Neural progenitor cell (in vitro differentiated cells): ENCODE measurements around the gene ELF1.

ENCODE experiments used
- EZH2 ChIP-seq: fragments of 200-600 bp; sonication (generic); IDR thresholded peaks from 2 replicates; pipeline ENCODE4 v1.6.1; 2017; ENCODE audit warnings: antibody characterized with exemption, mild to moderate bottlenecking, moderate library complexity
- EZH2phosphoT487 ChIP-seq: fragments of 200-600 bp; sonication (generic); IDR thresholded peaks from 2 replicates; pipeline ENCODE4 v1.6.1; 2017; ENCODE audit warnings: antibody characterized with exemption
- TF ChIP-seq, protein P1 (sequence below): fragments of 200-600 bp; sonication (generic); IDR thresholded peaks from 2 replicates; pipeline ENCODE4 v1.5.1; 2017; ENCODE audit warnings: antibody characterized with exemption, mild to moderate bottlenecking

DNA sequence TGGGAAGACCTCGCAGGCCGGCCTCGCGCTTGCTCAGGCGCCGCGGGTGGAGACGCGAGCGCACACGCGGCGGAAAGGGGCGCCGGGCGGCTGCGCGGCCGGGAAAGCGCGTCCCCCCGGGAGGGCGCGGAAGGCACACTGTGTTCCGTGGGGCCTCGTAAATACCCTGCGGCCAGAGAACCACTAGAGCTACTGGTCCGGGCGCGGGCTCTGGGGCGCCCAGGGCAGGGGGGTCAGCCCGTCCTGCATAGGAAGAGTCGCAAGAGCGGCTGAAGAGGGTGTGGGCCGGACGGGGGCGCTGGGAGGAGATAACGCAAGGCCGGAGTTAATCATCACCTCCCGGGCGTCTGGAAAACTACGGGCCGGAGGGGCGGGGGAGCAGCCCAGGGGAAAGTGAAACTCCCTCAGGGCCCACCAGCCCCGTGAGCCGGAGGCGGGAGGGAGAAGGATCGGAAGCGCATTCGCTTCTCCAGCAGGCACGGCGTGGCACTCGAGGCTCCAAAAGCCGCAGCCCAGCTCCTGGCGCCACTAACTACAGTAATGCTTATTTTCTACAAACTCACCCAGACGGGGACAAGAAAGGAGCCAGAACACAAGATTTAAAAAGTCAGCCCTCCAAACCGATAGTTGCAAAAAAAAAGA is 41.1 kb upstream of the ELF1 start:
- TF ChIP-seq, protein P1, sequence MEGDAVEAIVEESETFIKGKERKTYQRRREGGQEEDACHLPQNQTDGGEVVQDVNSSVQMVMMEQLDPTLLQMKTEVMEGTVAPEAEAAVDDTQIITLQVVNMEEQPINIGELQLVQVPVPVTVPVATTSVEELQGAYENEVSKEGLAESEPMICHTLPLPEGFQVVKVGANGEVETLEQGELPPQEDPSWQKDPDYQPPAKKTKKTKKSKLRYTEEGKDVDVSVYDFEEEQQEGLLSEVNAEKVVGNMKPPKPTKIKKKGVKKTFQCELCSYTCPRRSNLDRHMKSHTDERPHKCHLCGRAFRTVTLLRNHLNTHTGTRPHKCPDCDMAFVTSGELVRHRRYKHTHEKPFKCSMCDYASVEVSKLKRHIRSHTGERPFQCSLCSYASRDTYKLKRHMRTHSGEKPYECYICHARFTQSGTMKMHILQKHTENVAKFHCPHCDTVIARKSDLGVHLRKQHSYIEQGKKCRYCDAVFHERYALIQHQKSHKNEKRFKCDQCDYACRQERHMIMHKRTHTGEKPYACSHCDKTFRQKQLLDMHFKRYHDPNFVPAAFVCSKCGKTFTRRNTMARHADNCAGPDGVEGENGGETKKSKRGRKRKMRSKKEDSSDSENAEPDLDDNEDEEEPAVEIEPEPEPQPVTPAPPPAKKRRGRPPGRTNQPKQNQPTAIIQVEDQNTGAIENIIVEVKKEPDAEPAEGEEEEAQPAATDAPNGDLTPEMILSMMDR = peak; percentile 54
- TF ChIP-seq EZH2 (peak; percentile 49), EZH2phosphoT487 (peak; percentile 24)
